Measurements from ENCODE around the gene RACK1.

GRCh38 chr5:181242031-181242451, 1.7 kb downstream of the RACK1 start:
- TF ChIP-seq CTCF (IDR thresholded peaks at IDR 0.05) (no peak), POLR2A (IDR thresholded peaks at IDR 0.05) (no peak)

Measured in uterus (tissue), 2 donors.